PFSK-1 (cell line): ENCODE measurements around the gene CALML3.

Source experiments
- FOXP2 ChIP-seq: optimal IDR thresholded peaks from 2 replicates; pipeline ENCODE3; 2011; ENCODE audit warnings: borderline replicate concordance, control low read depth, inconsistent platforms; ENCODE audit not compliant: insufficient read depth; ENCODE audit errors: extremely low read length, extremely low read depth
- POLR2AphosphoS5 ChIP-seq: IDR thresholded peaks from 2 replicates; pipeline ENCODE4 v1.6.1; 2012; ENCODE audit warnings: low read depth, mild to moderate bottlenecking, control low read depth, low read length, moderate library complexity
- SIN3A ChIP-seq: IDR thresholded peaks from 2 replicates; pipeline ENCODE4 v1.6.1; 2012; ENCODE audit warnings: mild to moderate bottlenecking, low read length, moderate library complexity, borderline replicate concordance; ENCODE audit not compliant: insufficient read depth
- TAF1 ChIP-seq: IDR thresholded peaks from 2 replicates; pipeline ENCODE4 v1.6.1; 2012; ENCODE audit warnings: low read length, control low read depth, borderline replicate concordance; ENCODE audit not compliant: insufficient read depth
- TF ChIP-seq, protein P1 (sequence below), 2 experiments: IDR thresholded peaks; 2 replicates each; pipeline versions ENCODE4 v1.6.1 to v1.8.0; 2011 to 2012; ENCODE audit warnings: low read depth in 2 of 2, low read length in 2 of 2, control low read depth in 1 of 2, inconsistent platforms in 1 of 2, mild to moderate bottlenecking in 1 of 2, moderate library complexity in 1 of 2; ENCODE audit not compliant: insufficient read depth in 1 of 2

The CALML3 gene

GRCh38 chr10:5550250-5550545 is 25.4 kb downstream of the CALML3 start:
- TF ChIP-seq TAF1 = no peak
- no peak for TF ChIP-seq POLR2AphosphoS5
- TF ChIP-seq FOXP2 = no peak
- TF ChIP-seq SIN3A = no peak
- TF ChIP-seq, protein P1, sequence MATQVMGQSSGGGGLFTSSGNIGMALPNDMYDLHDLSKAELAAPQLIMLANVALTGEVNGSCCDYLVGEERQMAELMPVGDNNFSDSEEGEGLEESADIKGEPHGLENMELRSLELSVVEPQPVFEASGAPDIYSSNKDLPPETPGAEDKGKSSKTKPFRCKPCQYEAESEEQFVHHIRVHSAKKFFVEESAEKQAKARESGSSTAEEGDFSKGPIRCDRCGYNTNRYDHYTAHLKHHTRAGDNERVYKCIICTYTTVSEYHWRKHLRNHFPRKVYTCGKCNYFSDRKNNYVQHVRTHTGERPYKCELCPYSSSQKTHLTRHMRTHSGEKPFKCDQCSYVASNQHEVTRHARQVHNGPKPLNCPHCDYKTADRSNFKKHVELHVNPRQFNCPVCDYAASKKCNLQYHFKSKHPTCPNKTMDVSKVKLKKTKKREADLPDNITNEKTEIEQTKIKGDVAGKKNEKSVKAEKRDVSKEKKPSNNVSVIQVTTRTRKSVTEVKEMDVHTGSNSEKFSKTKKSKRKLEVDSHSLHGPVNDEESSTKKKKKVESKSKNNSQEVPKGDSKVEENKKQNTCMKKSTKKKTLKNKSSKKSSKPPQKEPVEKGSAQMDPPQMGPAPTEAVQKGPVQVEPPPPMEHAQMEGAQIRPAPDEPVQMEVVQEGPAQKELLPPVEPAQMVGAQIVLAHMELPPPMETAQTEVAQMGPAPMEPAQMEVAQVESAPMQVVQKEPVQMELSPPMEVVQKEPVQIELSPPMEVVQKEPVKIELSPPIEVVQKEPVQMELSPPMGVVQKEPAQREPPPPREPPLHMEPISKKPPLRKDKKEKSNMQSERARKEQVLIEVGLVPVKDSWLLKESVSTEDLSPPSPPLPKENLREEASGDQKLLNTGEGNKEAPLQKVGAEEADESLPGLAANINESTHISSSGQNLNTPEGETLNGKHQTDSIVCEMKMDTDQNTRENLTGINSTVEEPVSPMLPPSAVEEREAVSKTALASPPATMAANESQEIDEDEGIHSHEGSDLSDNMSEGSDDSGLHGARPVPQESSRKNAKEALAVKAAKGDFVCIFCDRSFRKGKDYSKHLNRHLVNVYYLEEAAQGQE (IDR thresholded peaks at IDR 0.05; ENCODE audit: insufficient read depth in 1 of 2, low read depth in 2 of 2, low read length in 2 of 2) = no peak

DNA sequence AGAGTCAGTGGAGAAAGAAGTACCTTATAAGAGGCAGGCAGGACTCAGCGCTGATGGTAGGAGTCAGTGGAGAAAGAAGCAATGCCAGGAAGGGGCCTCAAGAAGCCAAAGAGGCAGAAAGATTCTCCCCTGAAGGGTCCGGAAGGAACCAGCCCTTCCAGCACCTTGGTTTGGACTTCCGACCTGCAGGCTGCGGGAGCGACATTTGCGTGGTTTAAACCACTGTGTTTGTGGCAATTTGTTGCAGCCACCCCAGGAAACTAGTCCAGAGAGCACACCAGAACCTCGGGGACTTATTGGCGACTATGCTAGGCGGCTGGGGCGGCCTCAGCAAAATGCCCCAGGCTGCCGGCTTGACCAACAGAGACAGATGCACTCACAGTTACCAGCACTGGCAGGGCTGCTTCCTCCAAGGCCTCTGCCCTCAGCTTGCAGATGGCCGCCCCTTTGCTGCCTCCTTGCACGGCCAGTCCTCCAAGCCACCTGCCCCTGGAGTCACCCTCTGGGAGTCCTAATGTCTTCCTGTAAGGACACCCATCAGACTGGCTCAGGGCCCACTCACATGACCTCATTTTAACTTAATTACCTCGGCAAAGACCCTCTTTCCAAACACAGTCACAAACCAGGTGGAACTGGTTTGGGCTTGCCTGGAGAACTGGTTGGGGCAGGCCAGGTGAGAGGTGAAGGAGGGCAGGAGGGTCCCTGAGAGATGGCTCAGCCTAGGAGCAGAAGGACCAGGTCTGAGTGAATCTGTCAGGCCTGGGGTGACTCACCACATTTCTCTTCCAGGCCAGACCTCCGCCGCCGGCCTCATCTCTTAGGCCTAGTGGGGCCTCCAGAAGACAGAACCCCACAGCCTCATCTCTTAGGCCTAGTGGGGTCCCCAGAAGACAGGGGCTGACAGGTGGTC is 26.1 kb downstream of the CALML3 start:
- TF ChIP-seq POLR2AphosphoS5 = no peak
- no peak for TF ChIP-seq TAF1
- TF ChIP-seq FOXP2 = no peak
- TF ChIP-seq, protein P1 (IDR thresholded peaks at IDR 0.05; ENCODE audit: insufficient read depth in 1 of 2, low read depth in 2 of 2, low read length in 2 of 2) = no peak
- no peak for TF ChIP-seq SIN3A

DNA sequence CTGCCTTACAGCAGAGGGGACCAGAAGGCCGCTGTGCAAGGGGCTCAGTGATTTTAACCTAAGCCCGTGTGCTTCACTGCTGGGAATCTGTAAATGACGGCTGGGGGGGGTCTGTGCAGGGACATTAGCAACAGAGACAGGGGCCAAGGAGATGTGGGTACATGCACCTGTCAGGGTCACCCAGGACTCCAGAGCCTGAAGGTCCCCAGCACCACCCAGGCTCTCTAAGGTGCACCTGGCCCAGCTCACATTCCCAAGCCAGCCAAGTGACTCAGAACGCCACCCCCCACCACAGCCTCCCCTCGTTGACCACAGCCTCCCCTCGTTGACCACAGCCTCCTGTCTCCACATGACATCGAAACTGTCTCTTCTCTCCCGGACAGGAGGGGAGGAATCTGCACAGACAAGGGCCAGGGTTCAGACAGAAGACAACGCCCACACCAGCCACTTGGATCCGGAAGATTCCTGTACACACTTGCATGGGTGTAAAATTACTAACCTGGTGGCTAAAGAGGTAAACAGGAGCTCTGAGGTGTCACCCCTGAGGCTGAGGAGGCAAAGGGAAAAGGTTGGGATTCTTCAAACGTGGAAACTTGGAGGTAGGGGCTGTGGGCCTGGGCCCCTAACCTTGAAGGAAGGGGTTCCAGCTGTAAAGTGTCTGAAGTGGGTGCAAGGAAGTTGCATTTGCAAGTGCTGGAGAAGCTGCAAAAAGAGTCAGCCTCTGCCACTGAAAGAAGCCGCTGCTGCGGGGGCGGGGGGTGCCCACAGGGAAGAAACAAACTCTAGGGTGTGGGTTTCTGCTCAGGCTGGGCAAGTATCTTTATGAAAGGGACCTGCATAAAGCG is 27.0 kb downstream of the CALML3 start:
- no peak for TF ChIP-seq POLR2AphosphoS5
- TF ChIP-seq SIN3A = no peak
- TF ChIP-seq, protein P1 (IDR thresholded peaks at IDR 0.05; ENCODE audit: insufficient read depth in 1 of 2, low read depth in 2 of 2, low read length in 2 of 2) = no peak
- TF ChIP-seq FOXP2 = no peak
- TF ChIP-seq TAF1 = no peak

GRCh38 chr10:5552376-5553321 is 27.9 kb downstream of the CALML3 start:
- TF ChIP-seq, protein P1 (IDR thresholded peaks at IDR 0.05; ENCODE audit: insufficient read depth in 1 of 2, low read depth in 2 of 2, low read length in 2 of 2) = no peak
- TF ChIP-seq POLR2AphosphoS5 (no peak), SIN3A (no peak), TAF1 (no peak), FOXP2 (no peak)
